Gastrocnemius medialis (tissue), 4 donors: ENCODE data around the gene DNAAF5. TPM values are rescaled to one million over a fixed set of nuclear protein-coding genes. Genes with fewer than 3 reads are reported as not detected.

Experiments used
- ATAC-seq, 2 donors: fragments of 150-250 bp; one replicate each; pipeline ENCODE4 v1.9.1; 2016
- DNase-seq, 2 donors: peaks; one replicate each; pipeline ENCODE4 v3.0.0-alpha.2; 2019
- H3K27ac ChIP-seq, 4 donors: fragments of 200-600 bp; sonication (generic); 1 replicate in 1 of 4; 2 replicates in 3 of 4; pipeline ENCODE4 v1.5.1; 2016 to 2018; ENCODE audit warnings: mild to moderate bottlenecking in 2 of 4, moderate library complexity in 1 of 4
- H3K27me3 ChIP-seq, 3 donors: fragments of 200-600 bp; sonication (generic) in 2 of 3; 1 replicate in 1 of 3; 2 replicates in 2 of 3; pipeline versions ENCODE4 v1.5.1 to v1.6.0; 2016 to 2019; ENCODE audit warnings: mild to moderate bottlenecking in 1 of 3, moderate library complexity in 1 of 3
- H3K36me3 ChIP-seq, 2 donors: fragments of 200-600 bp; sonication (generic) in 1 of 2; one replicate each; pipeline ENCODE4 v1.5.1; 2017 to 2018
- H3K4me1 ChIP-seq, 2 donors: fragments of 200-600 bp; sonication (generic) in 1 of 2; one replicate each; pipeline ENCODE4 v1.5.1; 2016 to 2017; ENCODE audit warnings: mild to moderate bottlenecking in 2 of 2
- H3K4me3 ChIP-seq, 4 donors: fragments of 200-600 bp; sonication (generic) in 3 of 4; 1 replicate in 1 of 4; 2 replicates in 3 of 4; pipeline ENCODE4 v1.5.1; 2016 to 2019; ENCODE audit warnings: mild to moderate bottlenecking in 2 of 4
- H3K9me3 ChIP-seq, 3 donors: fragments of 200-600 bp; sonication (generic) in 2 of 3; 1 replicate in 1 of 3; 2 replicates in 2 of 3; pipeline ENCODE4 v1.5.1; 2016 to 2019
- POLR2A ChIP-seq, 2 donors: fragments of 450-650 bp; IDR thresholded peaks; one replicate each; pipeline ENCODE4 v1.6.1; 2017; ENCODE audit warnings: antibody characterized with exemption in 2 of 2, mild to moderate bottlenecking in 2 of 2, moderate library complexity in 2 of 2
- in situ Hi-C, 4 donors: fragments of 200-750 bp; cut with MboI; loops; one replicate each; pipeline versions ENCODE4 v1.15.0 to v1.8.0; 2017; ENCODE audit warnings: low sequenced_read_pairs in 4 of 4
- intact Hi-C: fragments of 100-400 bp; cut with DNase I; formaldehyde crosslinking; loops from one replicate; pipeline ENCODE4 v1.15.1; 2023; ENCODE audit warnings: low total_unique reads
- total RNA-seq, 4 donors: library from RNA; depleted of rRNA; stranded (reverse); fragments of >200 nt; gene quantifications; one replicate each; pipeline versions ENCODE4 v1.1.0 to v1.2.3, GENCODE V29; 2016
- TF ChIP-seq, protein P1 (sequence below), 5 experiments: fragments of 450-650 bp in 3 of 5; fragments of 200-600 bp in 2 of 5; sonication (generic) in 2 of 5; IDR thresholded peaks in 4 of 5; conservative IDR thresholded peaks in 1 of 5; 1 replicate in 4 of 5; 2 replicates in 1 of 5; pipeline ENCODE4 v1.5.1; 2016 to 2019; ENCODE audit warnings: antibody characterized with exemption in 5 of 5, mild to moderate bottlenecking in 3 of 5, moderate library complexity in 3 of 5

The DNAAF5 gene
- total RNA-seq, 4 donors from 2014 or later = 22.4 to 36.2 (median 30.6) TPM

- H3K27me3 ChIP-seq = no peaks in the 10 kb centered on the region
- H3K4me1 ChIP-seq = peaks cover 6 to 14% of the 10 kb centered on the region in 2 donors
- in situ Hi-C loops (loop anchor here in 1 of 4 donors (10.0 kb wide), 1 partner anchor 447 kb away; no protein-coding TSS in a partner anchor), intact Hi-C loops (no loop called here)
- peaks cover 0 to 17% of the 10 kb centered on the region in 2 donors for H3K36me3 ChIP-seq
- peak in 1 of 2 donors; percentile 12 for TF ChIP-seq POLR2A (IDR thresholded peaks at IDR 0.05)
- TF ChIP-seq, protein P1, sequence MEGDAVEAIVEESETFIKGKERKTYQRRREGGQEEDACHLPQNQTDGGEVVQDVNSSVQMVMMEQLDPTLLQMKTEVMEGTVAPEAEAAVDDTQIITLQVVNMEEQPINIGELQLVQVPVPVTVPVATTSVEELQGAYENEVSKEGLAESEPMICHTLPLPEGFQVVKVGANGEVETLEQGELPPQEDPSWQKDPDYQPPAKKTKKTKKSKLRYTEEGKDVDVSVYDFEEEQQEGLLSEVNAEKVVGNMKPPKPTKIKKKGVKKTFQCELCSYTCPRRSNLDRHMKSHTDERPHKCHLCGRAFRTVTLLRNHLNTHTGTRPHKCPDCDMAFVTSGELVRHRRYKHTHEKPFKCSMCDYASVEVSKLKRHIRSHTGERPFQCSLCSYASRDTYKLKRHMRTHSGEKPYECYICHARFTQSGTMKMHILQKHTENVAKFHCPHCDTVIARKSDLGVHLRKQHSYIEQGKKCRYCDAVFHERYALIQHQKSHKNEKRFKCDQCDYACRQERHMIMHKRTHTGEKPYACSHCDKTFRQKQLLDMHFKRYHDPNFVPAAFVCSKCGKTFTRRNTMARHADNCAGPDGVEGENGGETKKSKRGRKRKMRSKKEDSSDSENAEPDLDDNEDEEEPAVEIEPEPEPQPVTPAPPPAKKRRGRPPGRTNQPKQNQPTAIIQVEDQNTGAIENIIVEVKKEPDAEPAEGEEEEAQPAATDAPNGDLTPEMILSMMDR (IDR thresholded peaks at IDR 0.05 in 4 of 5, conservative IDR thresholded peaks at IDR 0.05 in 1 of 5) = no peak
- ATAC-seq (peak in 1 of 2 donors; percentile 31), DNase-seq (peak in 1 of 2 donors; percentile 52)
- H3K4me3 ChIP-seq = no peak overlapping the region
- H3K9me3 ChIP-seq = no peaks in the 10 kb centered on the region
- H3K27ac ChIP-seq = peak overlapping the region; percentile 42 to 69 (median 54)
These were observed 44.9 kb downstream of the DNAAF5 start for GRCh38 chr7:771234-772004.

DNA sequence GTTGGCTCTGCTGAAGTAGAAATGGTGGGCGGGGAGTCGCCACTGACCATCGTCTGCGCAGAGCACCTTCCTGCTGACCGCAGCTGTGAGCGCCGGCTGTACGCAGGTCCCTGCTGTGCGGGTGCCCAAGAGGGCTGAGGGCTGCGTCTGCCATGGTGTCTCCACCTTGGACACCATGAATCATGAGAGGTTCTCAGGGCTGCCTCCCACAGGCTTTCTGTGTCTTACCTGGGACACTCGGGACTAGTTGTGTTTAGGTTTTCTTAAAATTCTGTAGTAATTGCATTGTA lies 45.5 kb downstream of the DNAAF5 start:
- Histone ChIP-seq H3K36me3 (peaks cover 0 to 21% of the 10 kb centered on the region in 2 donors), H3K4me1 (peaks cover 6 to 14% of the 10 kb centered on the region in 2 donors), H3K9me3 (no peaks in the 10 kb centered on the region), H3K4me3 (no peak overlapping the region), H3K27ac (peak overlapping the region in 3 of 4 donors; percentile 42 to 69 (median 51)), H3K27me3 (no peaks in the 10 kb centered on the region)
- DNase-seq (no peak), ATAC-seq (no peak)
- intact Hi-C loops = no loop called here
- TF ChIP-seq, protein P1 (IDR thresholded peaks at IDR 0.05 in 4 of 5, conservative IDR thresholded peaks at IDR 0.05 in 1 of 5) = no peak
- no peak for TF ChIP-seq POLR2A (IDR thresholded peaks at IDR 0.05)
- in situ Hi-C loops = loop anchor here in 1 of 4 donors (10.0 kb wide), 1 partner anchor 447 kb away; no protein-coding TSS in a partner anchor

- no peaks in the 10 kb centered on the region for H3K27me3 ChIP-seq
- H3K36me3 ChIP-seq = peaks cover 0 to 22% of the 10 kb centered on the region in 2 donors
- H3K4me1 ChIP-seq = peaks cover 6 to 14% of the 10 kb centered on the region in 2 donors
- no peak overlapping the region for H3K4me3 ChIP-seq
- DNase-seq (no peak), ATAC-seq (no peak)
- intact Hi-C loops = no loop called here
- TF ChIP-seq, protein P1 (IDR thresholded peaks at IDR 0.05 in 4 of 5, conservative IDR thresholded peaks at IDR 0.05 in 1 of 5) = no peak
- no peak for TF ChIP-seq POLR2A (IDR thresholded peaks at IDR 0.05)
- H3K27ac ChIP-seq = no peak overlapping the region
- H3K9me3 ChIP-seq = no peaks in the 10 kb centered on the region
- in situ Hi-C loops = loop anchor here in 1 of 4 donors (10.0 kb wide), 1 partner anchor 448 kb away; no protein-coding TSS in a partner anchor
These were observed 45.9 kb downstream of the DNAAF5 start for GRCh38 chr7:772392-772791.

DNA sequence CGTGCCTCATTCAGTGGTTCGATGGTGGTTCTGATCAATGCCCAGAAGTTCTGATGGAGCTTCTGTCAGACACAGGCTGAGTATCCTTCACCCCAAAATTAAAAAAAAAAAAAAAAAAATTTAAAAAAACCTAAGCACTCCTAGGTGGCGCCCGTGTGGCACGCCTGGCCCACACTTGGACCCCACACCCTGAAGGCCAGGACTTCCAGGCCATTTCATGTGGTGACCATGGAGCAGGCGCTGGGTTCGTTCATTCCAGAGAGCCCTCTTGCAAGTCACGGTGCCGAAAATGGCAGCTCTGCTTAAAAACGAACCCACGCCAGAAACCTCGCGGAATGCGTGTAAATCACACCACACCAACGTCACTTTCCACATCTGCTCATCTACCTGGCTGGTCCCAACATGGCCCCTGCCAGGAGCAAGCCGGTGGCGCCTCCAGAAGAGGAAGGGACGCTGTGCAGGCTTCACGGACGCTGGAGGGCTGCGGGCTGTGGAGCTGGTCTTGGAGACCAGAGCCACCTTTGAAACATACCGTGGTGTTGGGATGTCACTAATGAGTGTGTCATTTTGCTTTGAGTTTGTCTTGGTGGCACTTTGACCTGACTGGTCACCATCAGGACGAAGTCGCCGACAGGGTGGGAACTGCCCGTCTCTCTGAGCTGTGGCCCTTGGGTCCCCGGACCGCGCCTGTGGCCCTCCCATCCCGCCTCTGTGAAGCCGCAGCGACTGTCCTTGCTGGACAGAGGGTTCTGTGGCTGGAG lies 46.5 kb downstream of the DNAAF5 start:
- no peak for TF ChIP-seq POLR2A (IDR thresholded peaks at IDR 0.05)
- TF ChIP-seq, protein P1 (IDR thresholded peaks at IDR 0.05 in 4 of 5, conservative IDR thresholded peaks at IDR 0.05 in 1 of 5) = no peak
- in situ Hi-C loops = loop anchor here in 1 of 4 donors (10.0 kb wide), 1 partner anchor 448 kb away; no protein-coding TSS in a partner anchor
- Histone ChIP-seq H3K27me3 (no peaks in the 10 kb centered on the region), H3K27ac (no peak overlapping the region), H3K9me3 (no peaks in the 10 kb centered on the region), H3K36me3 (peaks cover 0 to 22% of the 10 kb centered on the region in 2 donors), H3K4me3 (no peak overlapping the region), H3K4me1 (peaks cover 6 to 14% of the 10 kb centered on the region in 2 donors)
- ATAC-seq = no peak
- no peak for DNase-seq
- intact Hi-C loops = no loop called here
